SK-N-MC (cell line): ENCODE measurements around the gene PTPRG.

ENCODE experiments used
- EZH2 ChIP-seq: fragments of 200-600 bp; sonication (generic); IDR thresholded peaks from one replicate; pipeline ENCODE4 v1.6.1; 2017; ENCODE audit warnings: antibody characterized with exemption
- POLR2AphosphoS5 ChIP-seq: IDR thresholded peaks from 2 replicates; pipeline ENCODE4 v1.6.1; 2012; ENCODE audit warnings: mild to moderate bottlenecking, low read depth, low read length, borderline replicate concordance

- TF ChIP-seq EZH2 (no peak), POLR2AphosphoS5 (no peak)
Measured at GRCh38 chr3:61535826-61536225, 25.5 kb upstream of the PTPRG start.
